Measurements from ENCODE around the gene LGR5.

LGR5 gene

DNA sequence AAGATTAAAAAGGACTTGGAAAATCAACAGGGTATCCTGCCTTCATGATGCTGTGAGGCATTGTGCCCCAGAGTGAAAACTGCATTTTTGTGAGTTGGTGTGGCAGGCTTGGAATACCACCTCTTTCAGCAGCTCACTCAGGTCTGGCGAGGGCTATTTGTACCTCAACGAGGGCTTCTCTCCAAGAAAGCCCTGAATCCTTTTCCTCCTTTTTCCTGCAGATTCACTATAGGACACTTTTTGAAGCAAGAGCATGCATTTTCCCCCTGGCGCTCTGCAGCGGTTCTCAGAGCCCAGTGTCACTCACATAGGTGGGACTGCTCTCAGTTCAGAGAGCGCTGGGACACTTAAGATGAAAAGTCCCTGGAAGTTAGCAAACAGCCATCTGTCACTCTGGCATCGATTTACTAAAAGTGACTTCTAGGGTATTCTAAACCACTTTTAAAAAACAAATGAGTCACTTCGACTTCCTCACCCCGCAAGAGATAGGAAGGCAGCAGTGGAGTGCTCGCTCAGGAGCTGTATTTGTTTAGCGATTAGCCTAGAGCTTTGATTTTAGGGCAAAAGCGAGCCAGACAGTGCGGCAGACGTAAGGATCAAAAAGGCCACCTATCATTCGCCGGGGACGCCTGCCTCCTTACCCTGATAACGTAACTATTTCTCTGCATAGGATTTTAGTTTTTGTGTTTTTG, 782 bp upstream of the LGR5 start:
- DNase-seq, result no peak

DNA sequence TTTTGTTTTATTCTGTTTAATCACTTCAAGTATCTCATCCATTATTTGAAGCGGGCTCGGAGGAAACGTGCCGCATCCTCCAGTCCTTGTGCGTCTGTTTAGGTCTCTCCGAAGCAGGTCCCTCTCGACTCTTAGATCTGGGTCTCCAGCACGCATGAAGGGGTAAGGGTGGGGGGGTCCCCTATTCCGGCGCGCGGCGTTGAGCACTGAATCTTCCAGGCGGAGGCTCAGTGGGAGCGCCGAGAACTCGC, 311 bp upstream of the LGR5 start:
- no peak for DNase-seq

DNA sequence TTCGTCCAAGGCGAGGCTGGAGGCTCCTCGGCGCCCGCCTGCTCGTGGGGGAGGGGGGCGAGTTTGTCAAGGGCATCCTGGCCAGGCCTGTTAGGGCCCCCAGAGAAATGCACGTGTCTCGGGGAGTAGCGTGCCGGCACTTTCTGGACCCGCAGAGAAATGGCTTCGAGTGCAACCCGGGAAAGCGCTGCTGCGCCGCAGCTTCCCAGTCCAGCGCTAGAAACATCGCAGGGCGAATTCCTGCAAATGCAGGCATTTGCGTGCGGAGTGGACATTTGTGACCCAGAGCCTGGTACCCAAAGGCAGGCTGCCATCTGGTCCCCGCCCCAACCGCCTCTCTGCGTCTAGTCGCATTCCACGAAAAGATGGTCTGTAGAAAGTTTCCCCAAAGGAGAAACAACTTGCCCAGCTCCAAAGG, 756 bp downstream of the LGR5 start:
- DNase-seq, result no peak

DNA sequence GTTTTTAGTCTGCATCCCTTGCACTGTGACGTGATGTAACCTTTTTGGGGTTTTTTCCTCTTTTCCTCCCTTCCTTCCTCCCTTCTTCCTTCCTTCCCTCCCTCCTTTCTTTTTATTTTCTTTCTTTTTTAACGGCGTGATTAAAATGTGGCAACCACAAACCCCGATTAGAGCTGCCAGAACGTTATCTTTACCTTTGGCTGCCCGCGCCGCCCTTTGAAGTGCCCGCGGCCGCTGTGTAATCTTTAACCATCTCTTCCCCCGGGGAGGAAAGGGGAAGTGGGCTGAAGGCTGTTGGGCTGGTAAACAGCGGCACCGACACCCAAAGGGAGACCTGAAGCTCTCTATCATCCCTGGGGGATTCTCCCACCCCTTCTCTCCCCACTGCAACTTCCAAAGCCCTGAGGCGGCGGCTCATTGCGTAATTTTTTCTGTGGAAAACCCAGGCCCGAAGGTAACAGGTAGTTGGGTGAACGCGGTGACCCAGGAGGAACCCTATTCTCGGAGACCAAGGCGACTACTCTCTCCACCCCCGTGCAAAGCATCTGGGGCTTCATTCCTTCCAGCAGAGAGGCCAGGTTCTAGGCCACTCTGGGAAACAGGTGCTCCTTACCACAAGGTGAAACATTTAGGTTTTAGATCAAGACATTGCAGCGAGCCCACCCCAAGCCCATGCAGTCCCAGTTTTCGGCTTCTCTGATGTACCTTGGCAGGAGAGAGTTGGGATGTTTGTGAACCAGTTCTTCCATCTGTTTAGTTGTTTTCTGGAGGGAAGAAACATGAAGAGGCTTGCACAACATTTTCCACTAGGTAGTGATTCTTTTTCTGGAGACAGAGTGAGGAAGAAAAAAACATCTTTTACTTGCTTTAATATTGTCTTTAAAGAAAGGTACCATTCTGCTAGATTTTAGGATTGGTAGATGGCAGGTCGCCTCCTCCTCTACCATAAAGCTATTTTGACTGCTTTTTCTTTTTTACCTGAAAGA, 1.5 kb downstream of the LGR5 start:
- DNase-seq, result peak; percentile 85

DNA sequence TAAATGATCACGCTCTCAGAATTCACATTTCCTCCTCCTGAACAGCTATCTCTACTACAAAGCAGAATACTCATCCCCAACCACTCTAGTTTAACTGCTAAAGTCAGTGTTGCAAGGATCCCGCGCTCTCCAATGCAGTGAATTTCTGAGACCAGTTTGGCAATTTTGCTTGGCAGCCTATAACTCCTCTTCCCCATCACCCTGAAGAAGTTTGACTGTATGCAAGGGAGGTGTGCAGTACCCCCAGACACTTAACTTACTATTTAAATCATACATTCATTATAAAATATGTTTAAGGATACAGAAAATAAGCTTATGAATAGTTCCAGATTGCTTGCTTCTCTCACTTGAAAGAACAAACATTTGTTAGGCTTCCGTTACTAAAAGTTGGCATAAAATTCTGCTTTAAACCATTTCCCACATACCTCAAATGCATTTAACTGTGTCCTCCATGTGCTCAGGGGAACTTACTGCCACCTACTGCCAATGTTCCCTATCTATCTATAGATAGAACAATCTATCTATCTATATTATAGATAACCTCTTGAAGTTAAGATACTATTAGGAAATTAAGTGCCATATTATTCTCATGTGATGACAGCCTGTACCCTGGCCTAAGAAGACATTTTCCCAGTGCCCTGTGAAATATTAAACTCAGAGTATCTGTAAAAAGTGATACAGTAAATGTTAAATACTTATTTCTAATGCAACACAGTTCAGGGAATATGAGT, 2.4 kb downstream of the LGR5 start:
- DNase-seq, result no peak

DNA sequence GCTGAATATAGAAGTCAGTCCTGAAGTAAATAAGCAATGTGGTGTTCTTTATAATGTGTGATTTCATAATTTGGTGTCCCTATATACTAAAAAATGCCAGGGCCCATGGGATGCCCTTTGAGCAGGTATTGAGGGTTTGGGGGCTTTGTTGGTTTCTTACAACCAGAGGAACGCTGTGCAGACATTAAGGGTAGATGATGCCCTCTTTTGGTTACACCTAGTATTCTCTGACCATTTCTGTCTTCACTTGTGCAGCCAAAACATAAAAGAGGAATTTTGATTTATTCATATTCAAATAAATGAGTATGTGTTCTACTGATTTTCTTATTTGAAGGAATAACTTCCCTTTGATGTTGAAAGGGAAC, 3.0 kb downstream of the LGR5 start:
- no peak for DNase-seq

DNA sequence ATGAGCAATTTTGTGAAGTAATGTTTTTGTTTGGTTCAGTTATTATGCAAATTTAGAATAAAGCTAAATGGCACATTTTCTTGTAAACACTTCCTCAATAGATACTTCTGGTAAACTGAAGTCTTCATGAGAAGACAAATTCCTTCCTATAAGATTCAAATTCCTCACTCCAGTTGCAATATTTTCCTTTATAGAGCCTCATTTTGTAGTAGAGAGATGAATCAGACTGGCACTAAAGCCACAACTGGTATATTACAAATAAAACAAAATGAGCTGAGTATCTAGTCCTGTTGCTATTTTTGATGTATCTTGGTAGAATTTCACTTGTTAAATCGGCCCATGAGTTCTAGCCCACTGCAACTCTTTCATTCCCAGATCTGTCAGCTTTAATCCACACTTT, 5.5 kb downstream of the LGR5 start:
- DNase-seq, result no peak

DNA sequence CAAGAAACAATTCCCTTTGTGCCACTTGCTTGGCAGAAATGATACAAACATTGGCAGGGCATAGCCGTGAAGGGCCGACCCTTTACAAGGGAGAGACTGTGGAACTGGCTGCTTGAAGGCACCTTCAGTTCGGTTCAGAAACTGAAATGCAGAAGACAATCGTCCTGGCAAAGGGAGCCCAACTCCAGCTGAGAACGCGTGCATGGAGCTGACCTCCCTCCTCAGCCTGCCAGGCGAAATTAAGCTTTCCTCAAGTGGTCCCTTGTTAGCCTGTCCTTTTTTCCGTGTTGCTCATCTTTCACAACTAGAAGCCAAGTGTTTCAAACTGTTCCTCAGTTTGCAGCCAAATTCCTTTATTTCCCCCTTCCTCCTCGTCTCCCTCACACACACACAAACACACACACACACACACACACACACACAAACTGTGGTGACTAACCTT, 8.1 kb downstream of the LGR5 start:
- DNase-seq, result no peak

DNA sequence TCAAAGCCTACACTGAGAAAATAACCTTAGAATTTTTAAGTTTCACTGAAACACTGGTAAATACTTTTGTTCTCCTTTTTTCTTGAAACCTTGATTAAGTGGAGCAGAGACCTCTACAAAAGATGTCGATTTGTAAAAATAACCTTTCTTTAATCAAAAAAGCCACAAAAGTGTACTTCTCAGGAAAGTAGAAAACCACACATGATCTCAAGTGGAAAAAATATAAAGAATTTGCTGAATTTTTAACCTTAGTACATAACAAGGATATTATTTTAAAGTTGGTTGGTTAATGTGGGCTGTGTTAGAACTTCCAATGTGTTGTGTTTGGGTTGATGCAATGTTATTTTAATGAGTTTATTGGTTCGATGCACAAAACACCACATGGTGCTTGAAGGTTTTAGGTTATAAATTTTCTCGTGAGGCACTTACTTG, 8.6 kb downstream of the LGR5 start:
- no peak for DNase-seq

DNA sequence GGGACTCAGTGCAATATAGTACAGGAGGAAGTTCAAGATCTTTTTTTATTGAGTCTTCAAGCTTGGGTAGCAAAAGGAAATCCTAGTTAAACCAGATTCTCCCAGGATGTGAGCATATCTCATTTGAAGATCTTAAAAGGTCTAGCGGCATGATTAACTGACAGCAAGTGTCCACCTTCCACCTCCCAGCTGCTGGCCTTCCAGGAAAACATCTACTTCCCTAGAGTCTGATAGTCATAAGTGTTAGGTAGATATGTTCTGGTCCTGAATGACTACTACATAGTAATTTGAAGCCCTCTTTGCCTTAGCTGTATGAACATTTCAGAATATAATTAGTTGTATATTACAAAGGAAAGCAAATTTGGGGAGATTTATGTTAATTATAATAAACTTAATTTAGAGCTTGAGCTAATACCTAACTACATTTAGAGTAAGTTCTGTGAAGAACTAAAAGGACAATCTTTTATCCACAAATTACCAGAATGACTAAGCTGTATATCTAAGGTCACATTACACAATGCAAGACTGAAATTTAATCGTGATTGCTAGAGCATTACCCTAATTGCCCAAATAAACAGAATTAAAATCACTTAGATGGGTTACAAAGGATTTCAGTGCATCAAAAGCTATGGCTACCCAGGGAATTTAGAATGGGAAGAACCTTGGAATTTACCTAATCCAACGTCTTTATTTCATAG, 9.9 kb downstream of the LGR5 start:
- DNase-seq, result no peak

DNA sequence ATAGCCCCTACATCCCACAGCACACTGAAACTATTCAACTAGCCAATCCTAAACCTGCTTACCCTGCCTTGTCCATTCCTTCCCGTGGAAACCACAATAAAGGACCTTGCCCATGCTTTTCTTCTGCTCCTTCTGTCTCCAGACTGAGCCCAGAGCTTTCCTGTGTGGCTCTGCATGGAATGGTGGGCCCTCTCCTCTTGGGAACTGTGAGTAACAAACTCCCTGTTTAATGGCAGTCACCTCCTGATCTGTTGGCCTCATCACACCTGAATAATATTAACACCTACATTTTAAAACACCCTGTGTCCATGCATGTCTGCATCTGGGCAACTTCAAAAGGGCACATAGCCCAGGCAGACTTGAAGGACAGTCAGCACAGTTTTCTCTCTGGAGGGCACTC, 12.4 kb downstream of the LGR5 start:
- no peak for DNase-seq

DNA sequence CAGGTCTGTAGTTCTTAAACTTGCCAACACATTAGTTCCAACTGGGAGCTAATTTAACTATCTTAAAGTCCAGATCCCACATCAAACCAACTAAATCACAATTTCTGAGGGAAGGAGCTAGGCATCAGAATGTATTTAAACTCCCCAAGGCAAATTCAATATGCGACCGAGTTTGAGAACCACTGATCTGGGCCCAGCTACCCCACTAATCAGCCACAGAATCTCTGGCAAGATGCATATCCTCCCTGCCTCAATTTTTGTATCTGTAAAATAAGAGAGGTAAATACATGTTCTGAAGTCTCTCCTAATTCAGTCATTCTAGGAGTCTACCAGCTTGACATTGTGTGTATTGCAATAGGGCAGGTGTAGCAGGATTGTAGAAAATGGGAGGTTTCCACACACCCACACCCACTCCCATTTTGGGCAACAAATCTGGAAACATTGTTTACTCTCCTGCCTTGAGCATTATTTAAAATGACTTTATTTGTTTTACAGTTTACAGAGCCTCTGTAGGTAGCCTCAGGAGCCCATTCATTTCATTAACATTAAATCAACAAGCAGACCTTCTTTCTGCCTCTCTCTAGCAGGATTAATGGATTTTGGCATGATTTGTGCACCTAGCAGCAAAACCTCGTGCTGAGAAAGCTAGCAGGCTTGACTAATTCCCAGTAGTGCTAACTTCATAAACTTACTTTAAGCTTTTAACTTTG, 15.6 kb downstream of the LGR5 start:
- no peak for DNase-seq

DNA sequence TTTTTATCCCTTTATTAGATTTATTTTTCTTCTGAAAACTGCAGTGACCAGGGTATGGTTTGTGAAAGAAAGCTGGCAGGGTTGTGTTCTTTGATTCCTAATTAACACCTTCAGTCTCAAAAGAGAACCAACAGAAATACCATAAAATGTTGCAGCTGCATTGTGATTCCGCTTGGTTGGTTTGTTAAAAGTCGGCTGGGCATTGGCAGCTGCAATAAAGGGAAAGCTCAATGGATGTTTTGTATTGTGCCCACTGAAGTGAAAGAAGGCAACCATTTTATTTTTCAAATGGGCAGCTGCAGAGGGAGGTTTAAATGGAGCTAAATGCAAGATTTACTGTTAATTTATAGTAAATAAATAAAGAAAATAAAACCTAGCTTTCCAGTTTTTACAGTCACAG, 16.7 kb downstream of the LGR5 start:
- DNase-seq, result no peak

DNA sequence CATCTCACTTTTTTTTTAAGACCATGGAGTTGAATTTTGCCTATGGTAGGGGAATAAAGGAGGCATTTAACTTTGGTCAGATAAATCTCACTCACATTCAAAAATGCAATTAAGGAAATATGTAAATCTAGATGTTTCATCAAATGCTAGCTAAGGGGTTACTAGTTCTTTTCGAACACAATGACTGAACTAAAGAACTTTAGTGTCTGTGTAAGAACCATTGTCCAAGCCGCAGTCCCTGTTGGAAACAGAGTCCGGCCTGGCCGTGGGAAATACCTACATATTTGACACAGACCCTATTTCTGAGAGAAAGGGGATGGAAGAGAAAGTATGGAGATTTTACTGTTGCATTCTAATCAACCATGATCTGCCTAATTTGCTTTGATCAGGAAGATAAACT, 17.4 kb downstream of the LGR5 start:
- no peak for DNase-seq

DNA sequence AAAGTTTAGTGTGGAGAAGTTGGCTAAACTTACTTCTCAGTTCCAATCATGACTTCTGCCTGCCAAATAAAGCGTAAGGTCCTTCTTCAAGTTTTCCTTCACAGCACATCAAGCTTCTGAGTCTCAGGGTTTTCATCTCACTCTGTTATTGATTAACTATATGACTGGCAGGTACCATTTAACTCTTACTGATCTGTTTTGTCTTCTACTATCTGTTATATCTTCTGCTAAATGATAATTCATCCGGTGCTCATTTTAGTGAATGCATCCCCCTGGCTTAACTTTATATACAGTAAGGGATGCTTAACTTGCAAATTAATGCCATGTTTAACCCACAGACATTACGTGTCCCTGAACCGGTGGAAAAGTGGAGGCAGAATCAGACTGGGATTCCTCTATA, 20.7 kb downstream of the LGR5 start:
- no peak for DNase-seq

DNA sequence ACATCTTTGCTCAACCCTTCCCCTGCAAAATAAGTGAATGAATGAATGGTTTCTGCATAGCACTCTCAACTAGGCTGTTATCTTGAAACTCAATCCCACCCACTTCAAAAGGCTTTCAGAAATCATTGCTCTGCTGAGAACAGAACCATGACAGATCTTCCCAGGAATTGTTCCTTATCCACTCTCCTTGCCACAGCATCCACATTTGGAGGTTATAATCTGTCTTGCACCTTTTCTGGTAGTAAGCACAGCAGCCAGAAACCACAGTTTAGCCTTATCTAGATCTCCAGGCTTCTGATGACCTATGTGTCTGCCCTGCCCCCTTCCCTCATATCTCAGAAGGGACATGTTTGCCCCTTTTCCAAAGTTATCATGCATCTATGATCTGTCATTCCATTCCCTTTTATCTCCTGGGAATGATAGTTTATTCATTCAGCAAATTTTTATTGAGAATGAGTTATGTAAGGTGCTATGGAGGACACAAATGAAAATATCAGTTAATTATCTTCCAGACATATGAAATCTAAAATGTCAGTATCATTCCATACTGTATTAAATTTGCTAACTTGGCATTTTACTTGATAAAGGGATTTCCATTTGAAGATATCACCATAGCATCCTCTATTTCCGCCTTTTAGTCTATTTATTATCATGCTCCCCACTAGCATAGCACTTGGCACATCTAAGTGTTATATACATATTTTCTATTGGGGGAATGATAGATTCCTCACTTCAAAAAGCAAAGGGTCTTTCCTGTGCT, 21.4 kb downstream of the LGR5 start:
- peak; percentile 43 for DNase-seq

DNA sequence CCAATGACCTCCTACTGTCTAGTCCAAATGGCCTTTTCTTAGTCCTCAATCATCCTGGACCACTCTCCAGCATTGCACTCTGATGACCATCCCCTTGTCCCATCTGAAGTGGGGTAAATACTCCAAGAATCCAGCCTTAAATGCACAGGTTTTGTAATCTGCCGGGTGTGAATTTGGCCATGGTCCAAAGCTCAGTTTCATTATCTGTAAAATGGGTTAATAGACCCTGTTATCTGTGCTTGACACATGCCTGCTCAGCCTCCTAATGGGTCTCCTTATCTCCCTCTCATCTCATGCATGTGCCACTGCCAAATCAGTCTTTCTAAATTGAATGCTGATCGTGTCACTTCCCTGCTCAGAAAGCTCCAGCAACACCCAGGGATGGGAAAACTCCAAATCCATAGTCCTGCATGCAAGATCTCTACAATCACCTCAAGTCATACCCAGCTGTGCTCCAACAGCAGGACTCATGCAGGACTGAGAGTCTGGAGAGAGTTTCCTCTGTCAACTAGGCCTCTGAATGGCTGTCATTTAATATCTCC, 22.3 kb downstream of the LGR5 start:
- DNase-seq, result peak; percentile 17

DNA sequence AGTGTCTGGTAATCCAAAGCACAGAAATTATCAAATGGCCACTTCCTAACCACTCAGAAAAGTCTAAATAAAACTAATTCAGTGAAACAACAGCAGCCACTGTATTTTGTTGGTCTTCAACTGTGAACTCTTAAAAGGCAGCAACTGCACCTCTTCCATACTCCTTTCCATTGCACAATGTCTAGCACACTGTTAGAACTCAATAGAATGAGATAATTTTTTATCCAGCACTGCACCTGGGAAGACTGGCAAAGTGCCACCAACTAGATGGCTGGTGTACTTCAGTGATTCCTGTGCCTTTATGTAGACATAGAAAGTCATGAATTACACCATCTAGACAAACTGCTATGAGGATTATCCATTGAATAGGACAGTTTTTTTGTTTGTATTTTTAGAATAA, 26.2 kb downstream of the LGR5 start:
- DNase-seq, result peak; percentile 52

DNA sequence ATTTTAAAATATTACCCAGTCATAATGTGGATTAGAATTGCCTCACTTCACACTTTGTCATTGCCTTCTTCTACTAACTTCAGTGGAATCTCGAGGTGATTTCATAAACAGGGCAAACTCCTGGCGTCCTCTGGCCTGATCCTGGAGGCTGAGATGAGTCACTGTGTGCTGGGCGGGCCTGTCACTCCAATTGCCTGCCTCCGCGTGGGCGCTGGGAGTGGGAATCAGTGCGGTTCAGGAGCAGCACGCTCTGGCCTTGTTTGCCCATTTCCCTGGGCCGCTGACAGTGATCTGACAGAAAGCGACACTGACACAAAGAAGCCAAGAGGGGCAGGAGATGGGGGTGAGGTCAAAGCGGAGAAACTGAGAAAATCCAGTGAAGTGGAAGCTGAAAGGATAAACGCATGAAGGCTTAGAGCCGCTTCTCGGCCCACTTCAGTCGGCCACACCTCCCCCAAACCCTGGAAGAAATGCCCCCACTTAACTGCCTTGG, 29.7 kb downstream of the LGR5 start:
- DNase-seq, result no peak

DNA sequence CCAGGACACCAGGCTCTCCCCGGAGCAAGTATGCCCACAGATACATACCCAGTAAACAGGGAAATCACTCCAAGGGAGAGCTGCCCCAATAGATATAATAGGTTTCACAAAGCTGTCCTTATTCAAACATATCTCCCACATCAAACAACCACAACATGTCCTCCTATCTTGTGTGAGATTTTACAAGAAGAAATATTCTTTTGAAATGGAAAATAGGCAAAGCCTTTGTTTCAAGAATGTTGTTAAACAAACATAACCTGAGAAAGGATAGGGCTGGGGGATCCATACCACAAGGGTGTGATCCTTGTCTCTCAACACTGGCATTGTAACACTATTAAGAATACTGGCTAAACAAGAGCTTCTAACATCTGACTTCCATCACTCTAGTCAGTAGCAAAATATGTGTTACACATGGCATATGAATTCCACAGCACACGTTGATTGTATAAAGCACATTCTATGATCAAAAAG, 32.9 kb downstream of the LGR5 start:
- DNase-seq, result no peak

DNA sequence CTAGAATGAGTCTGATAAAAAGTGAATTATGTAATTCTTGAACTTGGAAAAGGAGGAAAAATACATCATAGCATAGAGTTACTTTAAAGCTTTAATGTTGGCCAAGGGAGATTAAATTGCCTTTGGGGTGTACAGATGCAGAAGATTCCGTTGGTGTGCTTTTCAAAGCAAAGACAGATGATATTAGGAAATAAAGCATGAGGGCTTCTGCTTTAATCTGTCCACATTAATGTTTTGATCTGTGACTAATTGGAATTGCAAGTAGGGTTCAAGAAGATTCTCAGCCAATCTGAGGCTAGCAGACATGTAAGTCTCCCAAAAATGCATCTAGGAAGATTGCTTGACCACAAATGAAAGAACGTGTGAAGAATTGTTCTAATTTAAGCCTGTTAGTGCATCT, 35.2 kb downstream of the LGR5 start:
- DNase-seq, result no peak
